CD14-positive monocyte (primary cell): ENCODE data around the gene TXNRD2. TPM values are rescaled to one million over a fixed set of nuclear protein-coding genes. Genes with fewer than 3 reads are reported as not detected.
"Not testable (repeated sequence)": the region's sequence is repeated elsewhere in the genome, so short reads cannot be mapped to it uniquely, and the experiment has no call there.

Experiments used
- DNase-seq, 3 donors: peaks; one replicate each; pipeline ENCODE4 v3.0.0-alpha.2; 2011 to 2022
- H2AFZ ChIP-seq: 2 replicates; pipeline ENCODE4 v1.6.0; 2012; ENCODE audit warnings: mild to moderate bottlenecking, low read depth, low read length, inconsistent platforms; ENCODE audit not compliant: insufficient read depth, poor library complexity, severe bottlenecking
- H3K27ac ChIP-seq, 2 donors: 1 replicate in 1 of 2; 2 replicates in 1 of 2; pipeline ENCODE4 v1.5.1; 2012 to 2013; ENCODE audit warnings: low read length in 2 of 2, control low read depth in 1 of 2, inconsistent platforms in 1 of 2, low read depth in 1 of 2, mild to moderate bottlenecking in 1 of 2
- H3K27me3 ChIP-seq, 2 donors: one replicate each; pipeline versions ENCODE4 v1.6.0 to v1.6.1; 2011 to 2013; ENCODE audit warnings: low read length in 2 of 2; ENCODE audit not compliant: control insufficient read depth in 2 of 2, insufficient read depth in 2 of 2
- H3K36me3 ChIP-seq, 2 donors: replicated peaks in 1 of 2; 1 replicate in 1 of 2; 2 replicates in 1 of 2; pipeline versions ENCODE4 v1.5.1 to v1.6.1; 2012 to 2013; ENCODE audit warnings: low read length in 2 of 2, control low read depth in 1 of 2, inconsistent platforms in 1 of 2, mild to moderate bottlenecking in 1 of 2; ENCODE audit not compliant: insufficient read depth in 2 of 2, control insufficient read depth in 1 of 2
- H3K4me1 ChIP-seq, 2 donors: 1 replicate in 1 of 2; 2 replicates in 1 of 2; pipeline versions ENCODE4 v1.5.1 to v1.6.1; 2012 to 2013; ENCODE audit warnings: low read length in 2 of 2, control low read depth in 1 of 2, inconsistent platforms in 1 of 2, mild to moderate bottlenecking in 1 of 2, moderate library complexity in 1 of 2; ENCODE audit not compliant: insufficient read depth in 2 of 2, control insufficient read depth in 1 of 2
- H3K4me2 ChIP-seq: replicated peaks from 2 replicates; pipeline ENCODE3; 2012; ENCODE audit warnings: low read length, moderate library complexity, mild to moderate bottlenecking; ENCODE audit not compliant: poor library complexity, severe bottlenecking; ENCODE audit errors: extremely low read depth
- H3K4me3 ChIP-seq, 3 experiments: fragments of 200-600 bp in 1 of 3; sonication (generic) in 1 of 3; replicated peaks in 1 of 3; 1 replicate in 2 of 3; 2 replicates in 1 of 3; pipeline ENCODE4 v1.5.1; 2011 to 2013; ENCODE audit warnings: low read length in 3 of 3, mild to moderate bottlenecking in 3 of 3, control low read depth in 2 of 3, low read depth in 2 of 3, inconsistent platforms in 1 of 3, moderate library complexity in 1 of 3
- H3K79me2 ChIP-seq: 2 replicates; pipeline ENCODE4 v1.6.0; 2012; ENCODE audit warnings: mild to moderate bottlenecking, control low read depth, inconsistent platforms, low read length, moderate library complexity; ENCODE audit not compliant: insufficient read depth
- H3K9ac ChIP-seq: 2 replicates; pipeline ENCODE4 v1.6.0; 2017; ENCODE audit warnings: low read length, mild to moderate bottlenecking; ENCODE audit not compliant: insufficient read depth, poor library complexity, severe bottlenecking
- H3K9me3 ChIP-seq, 2 donors: replicated peaks in 1 of 2; 1 replicate in 1 of 2; 2 replicates in 1 of 2; pipeline versions ENCODE4 v1.5.1 to v1.6.1; 2012 to 2013; ENCODE audit warnings: low read length in 2 of 2, control low read depth in 1 of 2; ENCODE audit not compliant: control insufficient read depth in 1 of 2, insufficient read depth in 1 of 2
- H4K20me1 ChIP-seq: 2 replicates; pipeline ENCODE4 v1.6.0; 2012; ENCODE audit warnings: mild to moderate bottlenecking, low read length, control low read depth, moderate library complexity; ENCODE audit not compliant: insufficient read depth
- H3K27ac Mint-ChIP-seq, 7 donors: one replicate each; pipeline ENCODE4 v1.8.0; 2020; ENCODE audit warnings: mild to moderate bottlenecking in 7 of 7, mixed read lengths in 7 of 7, moderate library complexity in 6 of 7, inconsistent platforms in 2 of 7
- H3K27me3 Mint-ChIP-seq, 3 donors: one replicate each; pipeline ENCODE4 v1.8.0; 2021 to 2022; ENCODE audit warnings: low read depth in 3 of 3, mild to moderate bottlenecking in 3 of 3, mixed read lengths in 3 of 3, moderate library complexity in 3 of 3, inconsistent platforms in 1 of 3
- H3K36me3 Mint-ChIP-seq, 2 donors: one replicate each; pipeline ENCODE4 v1.8.0; 2020; ENCODE audit warnings: mixed read lengths in 2 of 2, inconsistent platforms in 1 of 2, mild to moderate bottlenecking in 1 of 2
- H3K4me1 Mint-ChIP-seq: one replicate; pipeline ENCODE4 v1.8.0; 2020; ENCODE audit warnings: mild to moderate bottlenecking, mixed read lengths
- H3K4me3 Mint-ChIP-seq, 2 donors: one replicate each; pipeline ENCODE4 v1.8.0; 2020; ENCODE audit warnings: mild to moderate bottlenecking in 2 of 2, mixed read lengths in 2 of 2, moderate library complexity in 1 of 2
- H3K9me3 Mint-ChIP-seq, 7 donors: one replicate each; pipeline ENCODE4 v1.8.0; 2020 to 2022; ENCODE audit warnings: mixed read lengths in 7 of 7, mild to moderate bottlenecking in 6 of 7, moderate library complexity in 6 of 7, inconsistent platforms in 2 of 7
- CTCF ChIP-seq: fragments of 200-600 bp; IDR thresholded peaks from one replicate; pipeline ENCODE4 v1.8.0; 2022; ENCODE audit warnings: antibody characterized with exemption, mild to moderate bottlenecking
- WGBS: methylation state at CpG from one replicate; pipeline ENCODE4 v1.1.5; 2013; ENCODE audit warnings: missing lambda C conversion rate; ENCODE audit not compliant: insufficient coverage; 5-methylcytosine and 5-hydroxymethylcytosine counted together
- intact Hi-C, 2 donors: fragments of 100-400 bp; cut with micrococcal nuclease; formaldehyde crosslinking; loops; one replicate each; pipeline versions ENCODE4 v1.15.0 to v1.15.1; 2023
- polyA plus RNA-seq, 3 donors: library from polyadenylated mRNA; depleted of rRNA in 1 of 3; unstranded in 2 of 3; stranded (reverse) in 1 of 3; fragments of 300-500 nt in 2 of 3; fragments of >200 nt in 1 of 3; fragmentation: Illumina TruSeq in 2 of 3; gene quantifications; 1 replicate in 2 of 3; 2 replicates in 1 of 3; pipeline ENCODE4 v1.2.3, GENCODE V29; 2012 to 2021

TXNRD2 gene
- polyA plus RNA-seq, 3 donors, result 24.9 to 54.9 (median 30.8) TPM

DNA sequence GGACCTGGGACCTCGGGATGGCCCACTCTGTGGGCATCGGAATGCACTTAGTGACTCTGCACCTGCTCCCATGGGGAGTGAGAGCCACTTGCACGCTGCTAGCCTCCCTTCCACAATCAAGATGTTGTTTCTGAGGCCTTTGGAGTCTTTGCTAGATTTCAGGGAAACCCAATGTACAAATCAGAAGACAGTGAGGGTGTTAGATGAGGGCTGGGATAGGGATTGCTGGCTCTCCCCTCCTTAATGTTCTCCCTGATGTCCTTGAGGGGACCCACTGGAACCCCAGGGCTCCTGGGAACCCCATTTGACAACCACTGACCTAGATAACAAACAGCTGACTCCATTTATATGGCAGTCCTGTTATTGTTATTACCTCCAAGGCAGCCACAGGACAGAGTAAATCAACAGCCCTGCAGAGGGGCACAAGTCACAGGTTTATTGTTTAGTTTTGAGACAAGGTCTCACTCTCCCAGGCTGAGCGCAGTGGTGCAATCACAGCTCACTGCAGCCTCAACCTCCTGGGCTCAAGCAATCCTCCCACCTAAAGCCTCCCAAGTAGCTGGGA is 31.4 kb downstream of the TXNRD2 start:
- Histone ChIP-seq H3K27ac (no peak overlapping the region), H3K4me2 (no peak overlapping the region), H3K36me3 (peaks cover 72 to 91% of the 10 kb centered on the region in 2 donors), H4K20me1 (no peaks in the 10 kb centered on the region), H3K9ac (no peak overlapping the region), H2AFZ (no peak overlapping the region), H3K9me3 (no peaks in the 10 kb centered on the region), H3K27me3 (no peaks in the 10 kb centered on the region), H3K4me3 (no peak overlapping the region), H3K4me1 (no peaks in the 10 kb centered on the region), H3K79me2 (no peaks in the 10 kb centered on the region)
- peak; percentile 37 for TF ChIP-seq CTCF
- no peak overlapping the region for H3K4me3 Mint-ChIP-seq
- peaks cover 4% of the 10 kb centered on the region for H3K4me1 Mint-ChIP-seq
- peaks cover 64 to 85% of the 10 kb centered on the region in 2 donors for H3K36me3 Mint-ChIP-seq
- intact Hi-C loops, result loop anchor here (1.0 to 2.0 kb wide), 2 partner anchors 179 to 180 kb away; no protein-coding TSS in a partner anchor
- H3K27ac Mint-ChIP-seq, result no peak overlapping the region
- H3K9me3 Mint-ChIP-seq, result peaks cover 0 to 1% (median 0%) of the 10 kb centered on the region in 7 donors
- no peak for DNase-seq
- H3K27me3 Mint-ChIP-seq, result peaks cover 0 to 2% (median 0%) of the 10 kb centered on the region in 3 donors
- WGBS, result 43% methylated on average over 2 of the region's 4 CpGs

DNA sequence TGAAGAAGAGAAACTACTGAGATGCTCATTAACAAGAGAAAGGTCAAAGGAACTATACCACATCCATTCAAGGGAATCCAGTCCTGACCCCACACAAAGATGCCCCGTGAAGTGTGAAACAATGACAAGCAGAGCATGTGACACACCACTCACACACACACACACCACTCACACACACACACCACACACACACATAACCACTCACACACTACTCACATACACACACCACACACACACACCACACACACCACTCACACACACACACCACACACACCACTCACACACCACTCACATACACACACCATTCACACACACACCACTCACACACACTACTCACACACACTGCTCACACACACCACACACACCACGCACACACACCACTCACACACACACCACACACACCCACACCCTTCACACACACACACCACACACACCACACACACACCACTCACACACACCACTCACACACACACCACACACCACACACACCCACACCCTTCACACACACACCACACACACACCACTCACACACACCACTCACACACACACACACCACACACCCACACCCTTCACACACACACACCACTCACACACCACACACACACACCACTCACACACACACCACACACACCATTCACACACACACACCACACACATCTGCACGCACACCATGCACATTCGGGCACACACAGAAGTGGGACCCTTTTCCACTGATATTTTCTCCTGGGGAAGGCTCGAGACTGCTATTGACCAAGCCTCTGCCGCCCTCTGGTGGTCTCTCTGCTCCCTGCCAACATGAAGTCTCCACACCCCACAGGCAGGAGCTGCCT is 32.1 kb downstream of the TXNRD2 start:
- Histone ChIP-seq H4K20me1 (no peaks in the 10 kb centered on the region), H3K36me3 (peaks cover 69 to 91% of the 10 kb centered on the region in 2 donors), H3K27ac (peak overlapping the region in 1 of 2 donors; percentile 15), H3K79me2 (no peaks in the 10 kb centered on the region), H3K9me3 (no peaks in the 10 kb centered on the region), H3K4me3 (no peak overlapping the region), H3K27me3 (no peaks in the 10 kb centered on the region), H3K4me1 (no peaks in the 10 kb centered on the region), H2AFZ (no peak overlapping the region), H3K4me2 (no peak overlapping the region), H3K9ac (no peak overlapping the region)
- H3K9me3 Mint-ChIP-seq, result peaks cover 0 to 1% (median 0%) of the 10 kb centered on the region in 7 donors
- peak; percentile 77 for TF ChIP-seq CTCF
- peak; percentile 60 to 69 (median 63) for DNase-seq
- H3K27ac Mint-ChIP-seq, result peak overlapping the region in 3 of 7 donors; percentile 48 to 68 (median 67)
- intact Hi-C loops, result loop anchor here (1.0 to 2.0 kb wide), 2 partner anchors 179 kb away; no protein-coding TSS in a partner anchor
- H3K4me1 Mint-ChIP-seq, result peaks cover 4% of the 10 kb centered on the region
- H3K27me3 Mint-ChIP-seq, result peaks cover 0 to 5% (median 0%) of the 10 kb centered on the region in 3 donors
- WGBS, result 34% methylated on average over 6 of the region's 6 CpGs
- no peak overlapping the region for H3K4me3 Mint-ChIP-seq
- H3K36me3 Mint-ChIP-seq, result peaks cover 63 to 82% of the 10 kb centered on the region in 2 donors

DNA sequence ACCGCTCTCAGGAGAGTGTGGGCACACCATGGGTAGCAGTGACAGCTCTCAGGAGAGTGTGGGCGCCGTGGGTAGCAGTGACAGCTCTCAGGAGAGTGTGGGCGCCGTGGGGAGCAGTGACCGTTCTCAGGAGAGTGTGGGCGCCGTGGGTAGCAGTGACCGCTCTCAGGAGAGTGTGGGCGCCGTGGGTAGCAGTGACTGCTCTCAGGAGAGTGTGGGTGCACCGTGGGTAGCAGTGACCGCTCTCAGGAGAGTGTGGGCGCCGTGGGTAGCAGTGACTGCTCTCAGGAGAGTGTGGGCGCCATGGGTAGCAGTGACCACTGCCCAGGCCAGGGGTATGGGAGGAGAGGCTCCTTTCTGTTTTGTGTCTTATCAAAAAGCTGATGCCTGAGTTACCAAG is 33.7 kb downstream of the TXNRD2 start:
- H3K27ac ChIP-seq, H3K27me3 ChIP-seq, H3K4me1 Mint-ChIP-seq, H3K9ac ChIP-seq, H3K27me3 Mint-ChIP-seq, H3K9me3 ChIP-seq, intact Hi-C loops, DNase-seq, H3K4me3 ChIP-seq, H3K4me1 ChIP-seq, H4K20me1 ChIP-seq, H3K79me2 ChIP-seq, H3K9me3 Mint-ChIP-seq, H3K4me2 ChIP-seq, H2AFZ ChIP-seq, H3K4me3 Mint-ChIP-seq: not testable (repeated sequence)
- H3K27ac Mint-ChIP-seq, result peak overlapping the region in 1 of 7 donors; percentile 58
- H3K36me3 ChIP-seq, result peaks cover 66 to 91% of the 10 kb centered on the region in 2 donors
- 100% methylated on average over 5 of the region's 16 CpGs for WGBS
- peaks cover 53 to 80% of the 10 kb centered on the region in 2 donors for H3K36me3 Mint-ChIP-seq
